CD4-positive, alpha-beta T cell treated with Interleukin-21 for 1 hour (primary cell): ENCODE data around the gene FRMD5.
"Not testable (repeated sequence)": the region's sequence is repeated elsewhere in the genome, so short reads cannot be mapped to it uniquely, and the experiment has no call there.

Experiments
- DNase-seq: peaks from one replicate; pipeline ENCODE4 v3.0.0-alpha.2; 2020

FRMD5 gene

GRCh38 chr15:43826508-43827341 lies 368.3 kb downstream of the FRMD5 start, which contains the start of gene WDR76:
TSS of gene WDR76 (plus strand) at chr15:43827002. CDS start at chr15:43827033, 31 bp downstream.
- DNase-seq, result peak; percentile 77

DNA sequence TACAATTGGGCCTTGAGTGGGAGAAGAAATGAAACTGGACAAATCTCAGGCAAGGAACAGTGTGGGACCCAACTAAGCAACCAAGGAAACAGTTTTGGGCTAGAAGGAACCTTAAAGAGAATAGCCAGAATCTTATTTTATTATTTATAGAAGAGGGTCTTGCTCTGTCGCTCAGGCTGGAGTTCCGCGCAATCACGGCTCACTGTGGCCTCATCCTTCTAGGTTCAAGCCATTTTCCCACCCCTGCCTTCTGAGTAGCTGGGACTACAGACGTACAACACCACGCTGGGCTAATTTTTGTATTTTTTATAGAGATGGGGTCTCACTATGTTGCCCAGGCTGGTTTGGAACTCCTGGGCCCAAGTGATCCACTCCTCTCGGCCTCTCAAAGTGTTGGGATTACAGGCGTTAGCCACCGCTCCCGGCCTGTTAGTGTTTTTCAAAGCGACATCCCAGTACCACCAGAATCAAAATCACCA lies 369.0 kb downstream of the FRMD5 start:
- no peak for DNase-seq

DNA sequence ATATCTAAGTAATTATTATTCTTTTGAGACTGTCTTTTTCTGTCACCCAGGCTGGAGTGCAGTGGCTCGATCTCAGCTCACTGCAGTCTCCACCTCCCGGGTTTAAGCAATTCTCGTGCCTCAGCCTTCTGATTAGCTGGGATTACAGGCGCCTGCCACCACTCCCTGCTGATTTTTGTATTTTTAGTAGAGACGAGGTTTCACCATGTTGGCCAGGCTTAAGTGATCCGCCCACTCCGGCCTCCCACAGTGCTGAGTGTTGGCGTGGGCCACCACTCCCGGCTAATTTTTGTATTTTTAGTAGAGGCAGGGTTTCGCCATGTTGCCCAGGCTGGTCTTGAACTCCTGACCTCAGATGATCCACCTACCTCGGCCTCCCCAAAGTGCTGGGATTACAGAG lies 369.8 kb downstream of the FRMD5 start:
- DNase-seq, result not testable (repeated sequence)

- peak; percentile 95 for DNase-seq
Observed at GRCh38 chr15:43824302-43825246, 370.5 kb downstream of the FRMD5 start, which contains the start of gene MFAP1. TSS of gene MFAP1 (minus strand) at chr15:43824690. CDS start at chr15:43824569, 121 bp downstream.

GRCh38 chr15:43821505-43821904 lies 373.6 kb downstream of the FRMD5 start:
- DNase-seq, result no peak
